Fibroblast of lung (primary cell): ENCODE measurements around the gene OR52A5. TPM values are rescaled to one million over a fixed set of nuclear protein-coding genes. Genes with fewer than 3 reads are reported as not detected.

Experiments used
- DNase-seq, 2 donors: peaks; one replicate each; pipeline versions ENCODE4 v3.0.0 to v3.0.0-alpha.2; 2010; ENCODE audit warnings: low read depth in 2 of 2
- H2AFZ ChIP-seq: 2 replicates; pipeline ENCODE4 v1.5.1; 2012; ENCODE audit warnings: low read length, control low read depth, inconsistent platforms
- H3K27ac ChIP-seq: 2 replicates; pipeline ENCODE4 v1.5.1; 2011; ENCODE audit warnings: low read length, control low read depth; ENCODE audit not compliant: insufficient read depth
- H3K27me3 ChIP-seq: 2 replicates; pipeline ENCODE4 v1.5.1; 2011; ENCODE audit warnings: mild to moderate bottlenecking, low read length; ENCODE audit not compliant: control insufficient read depth, insufficient read depth
- H3K36me3 ChIP-seq: 2 replicates; pipeline ENCODE4 v1.5.1; 2011; ENCODE audit warnings: low read length; ENCODE audit not compliant: control insufficient read depth, insufficient read depth
- H3K4me1 ChIP-seq: 2 replicates; pipeline ENCODE4 v1.5.1; 2011; ENCODE audit warnings: low read length; ENCODE audit not compliant: control insufficient read depth, insufficient read depth; ENCODE audit errors: extremely low read depth
- H3K4me2 ChIP-seq: 2 replicates; pipeline ENCODE4 v1.5.1; 2011; ENCODE audit warnings: low read length, control low read depth; ENCODE audit not compliant: insufficient read depth; ENCODE audit errors: extremely low read depth
- H3K4me3 ChIP-seq, 4 experiments: fragments of 200-600 bp in 1 of 4; sonication (generic) in 1 of 4; replicated peaks in 1 of 4; 2 replicates each; pipeline ENCODE4 v1.5.1; 2011 to 2016; ENCODE audit warnings: low read length in 4 of 4, low read depth in 3 of 4, mild to moderate bottlenecking in 3 of 4, control low read depth in 2 of 4, inconsistent platforms in 1 of 4, mixed read lengths in 1 of 4; ENCODE audit not compliant: insufficient read depth in 1 of 4; ENCODE audit errors: control extremely low read depth in 1 of 4
- H3K79me2 ChIP-seq: 2 replicates; pipeline ENCODE4 v1.5.1; 2012; ENCODE audit warnings: mild to moderate bottlenecking, low read length, inconsistent platforms; ENCODE audit not compliant: control insufficient read depth, insufficient read depth
- H3K9ac ChIP-seq: 2 replicates; pipeline ENCODE4 v1.5.1; 2011; ENCODE audit warnings: mild to moderate bottlenecking, low read length, control low read depth; ENCODE audit not compliant: insufficient read depth
- H3K9me3 ChIP-seq: 2 replicates; pipeline ENCODE4 v1.5.1; 2012; ENCODE audit warnings: low read depth, low read length; ENCODE audit not compliant: control insufficient read depth, insufficient read depth
- H4K20me1 ChIP-seq: 2 replicates; pipeline ENCODE4 v1.5.1; 2011; ENCODE audit warnings: low read length; ENCODE audit not compliant: control insufficient read depth, insufficient read depth; ENCODE audit errors: extremely low read depth
- EZH2 ChIP-seq: IDR thresholded peaks from 2 replicates; pipeline ENCODE4 v1.5.1; 2012; ENCODE audit warnings: low read length, control low read depth, mild to moderate bottlenecking; ENCODE audit errors: missing control alignments
- polyA plus RNA-seq, 2 donors: library from polyadenylated mRNA; depleted of rRNA in 1 of 2; stranded (reverse) in 1 of 2; unstranded in 1 of 2; fragments of >200 nt; gene quantifications; 2 replicates each; pipeline ENCODE4 v1.2.1, GENCODE V29; 2011 to 2012; ENCODE audit warnings: missing spikeins in 1 of 2
- total RNA-seq: library from RNA; depleted of rRNA; stranded (reverse); fragments of >200 nt; gene quantifications from 2 replicates; pipeline ENCODE4 v1.2.1, GENCODE V29; 2014
- TF ChIP-seq, protein P1 (sequence below), 2 donors: IDR thresholded peaks in 1 of 2; conservative IDR thresholded peaks in 1 of 2; 1 replicate in 1 of 2; 2 replicates in 1 of 2; pipeline ENCODE4 v1.5.1; 2011 to 2012; ENCODE audit warnings: low read length in 2 of 2, control low read depth in 1 of 2, inconsistent platforms in 1 of 2, low read depth in 1 of 2, mild to moderate bottlenecking in 1 of 2

The OR52A5 gene
- total and polyA plus RNA-seq, 2 donors (not counting 1 experiment from before 2014, with no cell fraction given), result not detected

DNA sequence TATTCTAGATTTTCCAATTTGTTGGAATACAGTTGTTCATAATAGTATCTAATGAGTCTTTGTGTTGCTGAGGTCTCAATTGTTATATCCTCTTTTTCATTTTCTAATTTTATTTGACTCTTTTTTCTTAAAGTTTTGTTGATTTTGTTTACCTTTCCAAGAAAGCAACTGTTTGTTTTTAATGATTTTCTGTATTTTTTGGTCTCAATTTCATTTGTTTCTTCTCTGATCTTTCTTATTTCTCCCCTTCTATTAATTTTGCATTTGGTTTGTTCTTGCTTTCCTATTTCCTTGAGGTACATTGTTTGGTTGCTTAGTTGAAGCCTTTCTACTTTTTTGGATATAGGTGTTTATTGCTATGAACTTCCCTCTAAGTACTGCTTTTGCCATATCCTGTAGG is 21.6 kb upstream of the OR52A5 start:
- H3K4me3 ChIP-seq, result no peak overlapping the region
- no peaks in the 10 kb centered on the region for H3K9me3 ChIP-seq
- no peak for TF ChIP-seq EZH2
- no peaks in the 10 kb centered on the region for H4K20me1 ChIP-seq
- no peak for DNase-seq
- no peaks in the 10 kb centered on the region for H3K4me1 ChIP-seq
- H2AFZ ChIP-seq, result no peak overlapping the region
- no peaks in the 10 kb centered on the region for H3K79me2 ChIP-seq
- H3K4me2 ChIP-seq, result no peak overlapping the region
- no peaks in the 10 kb centered on the region for H3K27me3 ChIP-seq
- no peak overlapping the region for H3K9ac ChIP-seq
- H3K27ac ChIP-seq, result no peak overlapping the region
- no peaks in the 10 kb centered on the region for H3K36me3 ChIP-seq

DNA sequence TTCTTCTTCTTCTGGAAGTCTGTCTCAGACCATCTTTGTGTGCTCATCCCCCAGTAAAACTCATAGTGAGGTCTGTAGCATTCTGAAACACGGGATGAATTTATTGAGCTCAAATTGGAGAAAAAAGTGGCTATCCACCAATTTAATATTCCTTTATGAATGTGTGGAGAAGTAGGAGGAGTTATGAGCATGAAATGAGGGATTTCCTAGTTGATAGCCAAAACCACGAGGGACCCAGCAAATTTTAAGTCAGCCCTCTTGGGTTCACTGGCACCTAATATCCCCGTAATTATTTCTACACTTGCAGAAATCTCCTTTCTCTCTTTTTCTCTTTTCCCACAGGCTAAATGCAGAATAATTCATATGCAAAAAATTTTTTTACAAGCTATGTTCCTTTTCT is 16.5 kb upstream of the OR52A5 start, which contains the start of gene OR52A1:
OR52A1 (minus strand) TSS at position 101 of the 400 bp plus-strand sequence. CDS start 2,388 bp downstream, outside the sequence.
- Histone ChIP-seq H3K36me3 (no peaks in the 10 kb centered on the region), H3K9ac (no peak within 1 kb of the TSS), H3K4me3 (no peak within 1 kb of the TSS), H3K27me3 (no peaks in the 10 kb centered on the region), H3K79me2 (no peaks in the 10 kb centered on the region), H3K4me1 (no peaks in the 10 kb centered on the region), H3K27ac (no peak within 1 kb of the TSS), H2AFZ (no peak within 1 kb of the TSS), H3K9me3 (no peaks in the 10 kb centered on the region), H4K20me1 (no peaks in the 10 kb centered on the region), H3K4me2 (no peak within 1 kb of the TSS)
- TF ChIP-seq EZH2, result no peak
- TF ChIP-seq, protein P1, sequence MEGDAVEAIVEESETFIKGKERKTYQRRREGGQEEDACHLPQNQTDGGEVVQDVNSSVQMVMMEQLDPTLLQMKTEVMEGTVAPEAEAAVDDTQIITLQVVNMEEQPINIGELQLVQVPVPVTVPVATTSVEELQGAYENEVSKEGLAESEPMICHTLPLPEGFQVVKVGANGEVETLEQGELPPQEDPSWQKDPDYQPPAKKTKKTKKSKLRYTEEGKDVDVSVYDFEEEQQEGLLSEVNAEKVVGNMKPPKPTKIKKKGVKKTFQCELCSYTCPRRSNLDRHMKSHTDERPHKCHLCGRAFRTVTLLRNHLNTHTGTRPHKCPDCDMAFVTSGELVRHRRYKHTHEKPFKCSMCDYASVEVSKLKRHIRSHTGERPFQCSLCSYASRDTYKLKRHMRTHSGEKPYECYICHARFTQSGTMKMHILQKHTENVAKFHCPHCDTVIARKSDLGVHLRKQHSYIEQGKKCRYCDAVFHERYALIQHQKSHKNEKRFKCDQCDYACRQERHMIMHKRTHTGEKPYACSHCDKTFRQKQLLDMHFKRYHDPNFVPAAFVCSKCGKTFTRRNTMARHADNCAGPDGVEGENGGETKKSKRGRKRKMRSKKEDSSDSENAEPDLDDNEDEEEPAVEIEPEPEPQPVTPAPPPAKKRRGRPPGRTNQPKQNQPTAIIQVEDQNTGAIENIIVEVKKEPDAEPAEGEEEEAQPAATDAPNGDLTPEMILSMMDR (conservative IDR thresholded peaks at IDR 0.05 in 1 of 2, IDR thresholded peaks at IDR 0.05 in 1 of 2; ENCODE audit: low read depth in 1 of 2, low read length in 2 of 2), result no peak
- DNase-seq, result no peak

DNA sequence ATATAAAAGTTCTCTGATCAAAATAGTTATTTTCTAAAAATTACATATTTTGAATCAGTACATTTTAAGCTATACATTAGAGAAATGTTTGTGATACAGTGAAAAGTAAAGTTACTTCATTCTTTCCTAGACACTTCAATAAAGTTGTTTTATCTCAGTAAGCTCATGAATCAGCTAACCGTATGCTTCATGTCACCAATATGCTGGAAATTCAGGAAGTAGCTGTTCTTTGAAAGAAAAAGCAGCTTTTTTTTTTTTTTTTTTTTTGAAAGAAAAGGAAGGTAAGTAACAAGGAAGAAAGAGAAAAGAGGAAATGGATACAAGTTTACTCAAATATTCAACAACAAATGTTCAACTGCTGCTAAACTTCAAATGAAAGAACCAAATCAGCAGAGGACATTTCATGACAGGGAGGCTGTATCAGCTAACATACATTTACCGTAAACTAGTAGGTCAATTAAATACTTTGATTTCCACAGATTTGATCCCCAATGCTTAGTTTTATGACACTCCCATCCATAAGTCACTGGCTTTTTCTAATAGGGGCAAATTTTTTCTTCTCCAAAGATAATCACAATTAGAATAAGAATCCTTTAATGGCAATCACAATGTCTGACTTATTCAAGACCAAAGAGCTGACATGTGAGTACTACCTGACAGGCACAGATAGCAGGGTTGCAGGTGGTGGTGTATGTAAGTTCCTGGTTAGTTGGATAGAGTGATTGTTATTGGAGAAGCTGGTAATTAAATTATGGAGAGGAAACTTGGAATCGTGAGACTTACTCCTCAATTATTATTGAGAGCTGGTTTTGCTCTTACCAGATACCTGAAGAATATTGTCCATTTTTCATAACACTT is 15.6 kb upstream of the OR52A5 start:
- H3K79me2 ChIP-seq, result no peaks in the 10 kb centered on the region
- no peaks in the 10 kb centered on the region for H3K27me3 ChIP-seq
- TF ChIP-seq, protein P1 (conservative IDR thresholded peaks at IDR 0.05 in 1 of 2, IDR thresholded peaks at IDR 0.05 in 1 of 2; ENCODE audit: low read depth in 1 of 2, low read length in 2 of 2), result no peak
- no peak for TF ChIP-seq EZH2
- H3K36me3 ChIP-seq, result no peaks in the 10 kb centered on the region
- no peaks in the 10 kb centered on the region for H4K20me1 ChIP-seq
- no peak overlapping the region for H3K4me3 ChIP-seq
- H3K4me2 ChIP-seq, result no peak overlapping the region
- no peak overlapping the region for H3K9ac ChIP-seq
- DNase-seq, result no peak
- no peak overlapping the region for H2AFZ ChIP-seq
- no peak overlapping the region for H3K27ac ChIP-seq
- H3K9me3 ChIP-seq, result no peaks in the 10 kb centered on the region
- no peaks in the 10 kb centered on the region for H3K4me1 ChIP-seq
